SKM-1 treated with dmso at 0.1 percent for 144 hours (cell line): Measurements from ENCODE around the gene ADRA1B.

ENCODE experiments used
- DNase-seq: peaks from one replicate; lab custom pipeline; 2025; ENCODE audit not compliant: unreplicated experiment; lab: John Stamatoyannopoulos, UW

The ADRA1B gene

DNA sequence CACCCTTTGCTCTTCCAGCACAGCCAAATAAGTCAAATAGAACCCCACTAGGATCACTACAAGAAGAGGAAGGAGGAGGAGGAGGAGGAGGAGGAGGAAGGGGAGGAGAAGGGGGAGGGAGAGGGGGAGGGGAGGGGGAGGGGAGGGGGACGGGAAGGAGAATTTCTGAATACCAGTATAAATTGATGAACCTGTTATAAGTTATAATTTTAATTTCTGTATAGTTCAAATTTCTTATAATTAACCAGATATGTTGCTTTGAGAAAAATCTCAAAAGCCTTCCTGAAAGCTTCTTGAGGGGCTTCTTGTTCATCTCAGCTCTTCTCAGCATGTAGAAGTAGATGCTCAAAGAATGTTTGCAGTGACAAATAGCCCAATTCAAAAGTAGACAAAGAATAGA, 15.0 kb upstream of the ADRA1B start:
- no peak for DNase-seq

DNA sequence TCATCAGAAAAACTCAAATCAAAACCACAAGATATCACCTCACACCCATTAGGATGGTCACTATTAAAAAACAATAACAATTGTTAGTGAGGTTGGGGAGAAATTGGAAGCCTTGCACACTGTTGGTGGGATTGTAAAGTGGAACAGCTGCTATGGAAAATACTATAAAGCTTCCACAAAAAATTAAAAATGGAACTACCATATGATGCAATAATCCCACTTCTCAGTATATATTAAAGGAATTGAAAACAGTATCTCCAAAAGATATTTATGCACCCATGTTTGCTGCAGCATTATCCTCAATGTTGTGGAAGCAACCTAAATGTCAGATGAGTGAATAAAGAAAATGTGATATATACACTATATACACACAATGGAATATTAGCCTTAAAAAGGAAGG, 14.5 kb upstream of the ADRA1B start:
- DNase-seq: no peak

GRCh38 chr5:159902444-159903121, 13.7 kb upstream of the ADRA1B start:
- no peak for DNase-seq

- no peak for DNase-seq
Observed at GRCh38 chr5:159903131-159903530, 13.2 kb upstream of the ADRA1B start.

- DNase-seq: no peak
Observed at GRCh38 chr5:159904874-159905273, 11.4 kb upstream of the ADRA1B start.

- peak; percentile 33 for DNase-seq
Observed at GRCh38 chr5:159905496-159905895, 10.8 kb upstream of the ADRA1B start.

GRCh38 chr5:159906463-159906862, 9.8 kb upstream of the ADRA1B start:
- no peak for DNase-seq

DNA sequence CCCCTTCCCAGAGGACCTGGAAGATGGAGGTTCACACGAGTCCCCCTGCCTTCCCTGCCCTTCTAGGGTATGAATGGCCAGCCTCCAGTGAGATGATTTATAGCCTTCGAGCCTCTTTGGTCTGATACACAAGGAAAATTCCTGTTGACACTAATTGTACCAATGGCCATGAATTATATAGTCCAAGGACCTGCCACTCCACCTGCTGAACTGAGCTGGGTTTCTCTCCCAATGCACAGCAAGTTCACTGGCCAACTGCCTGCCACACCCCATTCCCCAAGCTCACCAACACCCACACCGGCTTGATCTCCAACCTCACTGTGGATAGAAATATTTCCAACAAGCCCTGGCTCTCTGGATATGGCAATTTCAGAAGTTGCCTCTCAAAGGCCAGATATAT, 9.3 kb upstream of the ADRA1B start:
- no peak for DNase-seq

- no peak for DNase-seq
Observed at GRCh38 chr5:159907689-159908590, 8.3 kb upstream of the ADRA1B start.

- no peak for DNase-seq
Observed at GRCh38 chr5:159908591-159908940, 7.7 kb upstream of the ADRA1B start.

DNA sequence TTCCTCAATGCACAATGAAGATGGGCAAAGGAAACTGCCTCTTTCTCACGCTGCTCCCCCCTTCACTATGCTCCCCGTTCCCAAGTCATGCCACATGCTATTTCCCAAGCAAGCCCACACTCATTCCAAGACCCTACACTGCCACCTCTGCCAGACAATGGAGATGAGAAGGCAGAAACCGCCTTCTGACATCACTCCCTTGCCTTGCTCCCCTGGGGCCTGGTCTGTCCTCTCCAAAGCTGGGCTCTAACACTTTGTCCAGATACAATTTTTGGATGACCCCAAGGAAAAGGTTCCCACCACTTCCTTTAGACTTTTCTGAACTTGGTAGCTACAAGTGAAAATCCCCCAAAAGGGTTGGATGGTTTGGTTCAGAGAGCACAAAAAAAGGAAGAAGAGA, 7.2 kb upstream of the ADRA1B start:
- DNase-seq: no peak

DNA sequence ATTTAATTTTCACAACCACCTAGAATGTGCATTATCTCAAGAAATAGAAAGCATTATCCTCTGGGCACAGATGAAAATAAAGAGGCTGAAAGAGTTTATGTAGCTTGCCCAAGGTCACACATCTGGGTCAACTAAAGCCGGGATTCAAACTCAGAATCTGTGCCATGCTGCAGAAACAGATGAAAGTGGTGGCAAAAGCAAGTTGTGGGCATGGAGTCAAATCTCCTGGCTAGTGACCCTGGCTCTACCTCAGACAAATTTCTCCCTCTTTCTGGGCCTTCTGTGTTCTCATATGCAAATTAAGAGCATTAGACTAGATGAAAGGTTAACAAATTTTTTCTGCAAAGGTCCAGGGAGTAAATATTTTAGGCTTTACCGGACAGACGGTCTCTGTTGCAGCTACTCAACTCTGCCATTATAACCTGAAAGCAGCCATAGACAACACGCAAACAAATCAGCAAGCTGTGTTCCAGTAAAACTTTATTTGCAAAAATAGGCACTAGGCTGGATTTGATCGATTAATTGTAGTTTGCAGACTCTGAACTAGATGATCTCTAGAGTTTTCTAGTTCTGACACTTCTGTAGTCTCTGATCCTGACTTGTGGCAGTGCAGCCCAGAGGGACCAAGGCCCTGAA, 6.0 kb upstream of the ADRA1B start:
- no peak for DNase-seq

- no peak for DNase-seq
Observed at GRCh38 chr5:159910843-159911229, 5.4 kb upstream of the ADRA1B start.

- DNase-seq: no peak
Observed at GRCh38 chr5:159911349-159911748, 4.9 kb upstream of the ADRA1B start.

DNA sequence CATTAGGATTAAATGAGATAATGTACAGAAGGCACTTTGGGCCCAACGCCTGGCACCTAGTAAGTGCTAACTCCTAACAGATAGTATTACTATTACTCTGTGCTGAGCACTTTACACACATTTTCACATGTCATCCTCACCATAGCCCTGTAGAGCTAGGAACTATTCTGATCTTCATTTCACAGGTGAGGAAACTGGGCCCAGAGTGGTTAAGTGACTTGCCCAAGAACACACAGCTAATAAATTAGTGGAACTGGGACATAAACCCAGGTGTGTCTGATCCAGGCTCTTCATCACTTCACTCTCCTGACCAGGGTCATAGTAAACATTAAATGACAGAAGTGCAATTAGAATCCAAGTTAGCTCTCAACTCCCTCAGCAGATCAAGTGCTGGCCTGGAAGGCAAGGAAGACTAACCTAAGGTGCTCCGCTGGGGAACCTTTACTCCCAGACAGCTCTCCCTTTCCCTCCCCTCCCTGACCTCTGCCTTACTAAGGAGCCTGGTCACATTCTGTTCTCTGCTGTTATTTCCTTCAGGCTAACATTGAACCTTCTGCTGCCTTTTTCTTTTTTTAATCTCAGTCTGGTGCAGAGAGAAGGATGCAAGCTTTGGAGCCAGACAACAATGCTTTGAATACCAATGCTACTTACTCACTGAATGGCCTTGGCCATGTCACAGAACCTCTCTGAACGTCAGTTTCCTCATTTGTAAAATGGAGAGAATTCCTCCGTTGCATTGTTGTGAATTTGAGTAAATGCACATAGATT, 4.1 kb upstream of the ADRA1B start:
- no peak for DNase-seq

GRCh38 chr5:159913048-159913447, 3.2 kb upstream of the ADRA1B start:
- DNase-seq: no peak

GRCh38 chr5:159913501-159913900, 2.8 kb upstream of the ADRA1B start:
- no peak for DNase-seq

GRCh38 chr5:159916841-159917761, 819 bp downstream of the ADRA1B start:
- DNase-seq: no peak

DNA sequence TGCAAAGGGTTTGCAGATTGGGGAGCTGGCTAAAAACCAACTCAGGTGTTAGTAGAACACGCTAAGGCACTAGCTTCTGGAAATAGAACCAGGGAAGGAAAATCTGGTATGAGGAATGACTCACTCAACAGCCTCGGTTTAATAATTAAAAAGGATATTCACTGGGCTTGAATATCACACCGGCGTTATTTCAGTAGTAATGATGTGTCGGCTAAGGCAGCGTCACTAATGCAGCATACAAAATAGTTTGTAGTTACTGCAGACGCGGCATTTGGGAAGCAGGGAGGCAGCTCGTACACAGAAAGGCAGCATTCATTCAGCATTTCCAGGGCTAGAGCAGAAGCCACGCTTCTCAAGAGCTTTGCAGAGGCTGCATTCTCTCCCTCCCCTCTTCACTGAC, 1.7 kb downstream of the ADRA1B start:
- DNase-seq: no peak

GRCh38 chr5:159921721-159922120, 5.4 kb downstream of the ADRA1B start:
- no peak for DNase-seq
